A549 (cell line): ENCODE measurements around the gene CDH2. TPM values are rescaled to one million over a fixed set of nuclear protein-coding genes. Genes with fewer than 3 reads are reported as not detected.

Experiments used
- ATAC-seq, 2 experiments: fragments of 200-7000 bp in 1 of 2; fragments of >200 bp in 1 of 2; cut with Nextera tagmentation in 1 of 2; cut with Tn5 transposase in 1 of 2; 3 replicates each; pipeline versions ENCODE4 v1.8.0 to v1.9.1; 2018 to 2020; ENCODE audit warnings: mild to moderate bottlenecking in 1 of 2, moderate library complexity in 1 of 2
- CTCF ChIA-PET: fragments of 300-600 bp; sonication (Branson Sonifier 250); formaldehyde crosslinking; extraction: SDS; loops from one replicate; lab custom pipeline; 2021; ENCODE audit warnings: antibody characterized with exemption, inconsistent platforms; lab: Yijun Ruan, JAX
- POLR2A ChIA-PET: fragments of 350-600 bp; formaldehyde crosslinking; extraction: SDS; loops from one replicate; lab custom pipeline; 2021; ENCODE audit warnings: antibody characterized with exemption, inconsistent platforms; lab: Yijun Ruan, JAX
- DNase-seq, 2 experiments: peaks; one replicate each; pipeline versions ENCODE4 v3.0.0 to v3.0.0-alpha.2; 2011 to 2016; ENCODE audit warnings: low read depth in 1 of 2, low spot score in 1 of 2
- FAIRE-seq: peaks from 2 replicates; lab custom pipeline; 2011; peaks lifted over from hg19 to GRCh38; lab: Jason Lieb, UNC
- H3K27ac ChIP-seq, 2 experiments: fragments of >200 bp; sonication (Bioruptor Twin); formaldehyde crosslinking; 3 replicates each; pipeline ENCODE4 v1.5.1; 2016 to 2017
- H3K4me1 ChIP-seq: fragments of >200 bp; sonication (Bioruptor Twin); formaldehyde crosslinking; 3 replicates; pipeline ENCODE4 v1.6.1; 2016
- H3K4me2 ChIP-seq: fragments of >200 bp; sonication (Bioruptor Twin); formaldehyde crosslinking; 3 replicates; pipeline ENCODE4 v1.6.1; 2016
- H3K4me3 ChIP-seq: fragments of >200 bp; sonication (Bioruptor Twin); formaldehyde crosslinking; 3 replicates; pipeline ENCODE4 v1.5.1; 2016
- H3K9me3 ChIP-seq: fragments of >200 bp; sonication (Bioruptor Twin); formaldehyde crosslinking; 3 replicates; pipeline ENCODE4 v1.6.1; 2016
- BCL3 ChIP-seq: fragments of >200 bp; sonication (Bioruptor Twin); formaldehyde crosslinking; IDR thresholded peaks from 3 replicates; pipeline ENCODE4 v1.6.1; 2016
- CBX8 ChIP-seq: fragments of 200-600 bp; sonication (generic); IDR thresholded peaks from 2 replicates; pipeline ENCODE4 v1.6.1; 2016
- CHD4 ChIP-seq: fragments of 200-600 bp; sonication (generic); IDR thresholded peaks from 2 replicates; pipeline ENCODE4 v1.6.1; 2016; ENCODE audit warnings: antibody characterized with exemption, mild to moderate bottlenecking, borderline replicate concordance
- EHF ChIP-seq: fragments of 250-450 bp; sonication (Bioruptor Pico); IDR thresholded peaks from 2 replicates; pipeline ENCODE4 v1.5.0; 2020; ENCODE audit warnings: mild to moderate bottlenecking
- ESRRA ChIP-seq: fragments of 150-350 bp; IDR thresholded peaks from 2 replicates; pipeline ENCODE4 v1.6.1; 2014; ENCODE audit warnings: mild to moderate bottlenecking, low read length, borderline replicate concordance
- GATA3 ChIP-seq: IDR thresholded peaks from 2 replicates; pipeline ENCODE4 v1.6.1; 2012; ENCODE audit warnings: borderline replicate concordance
- HDAC2 ChIP-seq: fragments of 200-600 bp; sonication (generic); IDR thresholded peaks from 2 replicates; pipeline ENCODE4 v1.6.1; 2016
- JUNB ChIP-seq: fragments of >200 bp; sonication (Bioruptor Twin); formaldehyde crosslinking; IDR thresholded peaks from 2 replicates; pipeline ENCODE4 v1.6.1; 2016
- MAFK ChIP-seq: fragments of 450-650 bp; IDR thresholded peaks from 2 replicates; pipeline ENCODE4 v1.6.1; 2014; ENCODE audit not compliant: partially characterized antibody
- MAX ChIP-seq: IDR thresholded peaks from 2 replicates; pipeline ENCODE4 v1.6.1; 2012
- MAZ ChIP-seq: fragments of 150-350 bp; IDR thresholded peaks from 2 replicates; pipeline ENCODE4 v1.6.1; 2014; ENCODE audit warnings: antibody characterized with exemption, low read depth, low read length, borderline replicate concordance
- MYC ChIP-seq: IDR thresholded peaks from 2 replicates; pipeline ENCODE4 v1.6.1; 2012; ENCODE audit warnings: mild to moderate bottlenecking, inconsistent platforms, low read length, improper control_type of control experiment, borderline replicate concordance
- NR3C1 ChIP-seq: fragments of >200 bp; sonication (Bioruptor Twin); formaldehyde crosslinking; IDR thresholded peaks from 3 replicates; pipeline ENCODE4 v1.6.1; 2017
- POLR2AphosphoS2 ChIP-seq: conservative IDR thresholded peaks from 2 replicates; pipeline ENCODE4 v1.6.1; 2012; ENCODE audit warnings: low read length, improper control_type of control experiment, inconsistent platforms
- TFCP2L1 ChIP-seq: fragments of 250-450 bp; sonication (Bioruptor Pico); IDR thresholded peaks from 2 replicates; pipeline ENCODE4 v1.5.0; 2021; ENCODE audit warnings: mild to moderate bottlenecking
- USF2 ChIP-seq: fragments of 450-650 bp; IDR thresholded peaks from 2 replicates; pipeline ENCODE4 v1.6.1; 2014; ENCODE audit warnings: antibody characterized with exemption
- ZC3H11A ChIP-seq: fragments of 450-650 bp; IDR thresholded peaks from 2 replicates; pipeline ENCODE4 v1.6.1; 2014; ENCODE audit warnings: antibody characterized with exemption, mild to moderate bottlenecking
- ZNF302 ChIP-seq: fragments of 250-450 bp; sonication (Bioruptor Pico); IDR thresholded peaks from 2 replicates; pipeline ENCODE4 v1.9.0; 2021; ENCODE audit warnings: inconsistent platforms, mild to moderate bottlenecking, moderate library complexity
- WGBS: methylation state at CpG from one replicate; pipeline ENCODE4 v1.1.6; 2017; ENCODE audit errors: missing lambda C conversion rate; 5-methylcytosine and 5-hydroxymethylcytosine counted together
- polyA plus RNA-seq, 4 experiments: library from polyadenylated mRNA; depleted of rRNA in 3 of 4; stranded (reverse); fragments of >200 nt; fragmentation: RNase III in 1 of 4; extraction: RNeasy Plus Mini Kit Qiagen cat#74134 plus additional on column Dnase treatment in 1 of 4; gene quantifications; 2 replicates in 3 of 4; 3 replicates in 1 of 4; pipeline ENCODE4 v1.2.3, GENCODE V29; 2011 to 2017

CDH2 gene
- polyA plus RNA-seq, 2 of the 4 experiments (the other 2 are of a cell fraction): 54.0 to 71.9 TPM

- TF ChIP-seq ESRRA (no peak), GATA3 (no peak), BCL3 (no peak)
Measured at GRCh38 chr18:28168725-28169124, 8.2 kb downstream of the CDH2 start (continued).

- Histone ChIP-seq H3K27ac (no peak overlapping the region), H3K4me2 (peak overlapping the region; percentile 59), H3K9me3 (no peaks in the 10 kb centered on the region), H3K4me3 (no peak overlapping the region), H3K4me1 (peaks cover 33% of the 10 kb centered on the region)
- WGBS: 47% methylated on average over 8 of the region's 8 CpGs
- CTCF ChIA-PET: no interaction called here
- TF ChIP-seq NR3C1: no peak
- TF ChIP-seq POLR2AphosphoS2: no peak
- TF ChIP-seq ZC3H11A: no peak
- ATAC-seq: no peak
- DNase-seq: no peak
- no peak for FAIRE-seq
- POLR2A ChIA-PET: no interaction called here
Measured at GRCh38 chr18:28167835-28168349, 9.0 kb downstream of the CDH2 start.

GRCh38 chr18:28164771-28165483 lies 12.0 kb downstream of the CDH2 start:
- 40% methylated on average over 1 of the region's 1 CpG for WGBS
- Histone ChIP-seq H3K4me3 (no peak overlapping the region), H3K4me2 (no peak overlapping the region), H3K4me1 (peaks cover 44% of the 10 kb centered on the region), H3K27ac (no peak overlapping the region), H3K9me3 (no peaks in the 10 kb centered on the region)
- no peak for TF ChIP-seq MAFK
- no peak for TF ChIP-seq HDAC2
- no peak for TF ChIP-seq BCL3
- TF ChIP-seq EHF (CRISPR knock-in tag): no peak
- no peak for TF ChIP-seq CHD4
- no peak for TF ChIP-seq POLR2AphosphoS2
- no peak for TF ChIP-seq MAX
- no peak for TF ChIP-seq CBX8
- TF ChIP-seq ZNF302 (CRISPR knock-in tag): no peak
- no peak for TF ChIP-seq MAZ
- TF ChIP-seq TFCP2L1 (CRISPR knock-in tag): no peak
- TF ChIP-seq MYC: no peak
- TF ChIP-seq JUNB: no peak
- no peak for TF ChIP-seq ESRRA
- ChIA-PET POLR2A (interaction anchor here (0.7 kb wide), 1 partner anchor 384 kb away, joined by 3 read pairs; no protein-coding TSS in a partner anchor), CTCF (no interaction called here)
- FAIRE-seq: no peak
- no peak for DNase-seq
- no peak for ATAC-seq

- Histone ChIP-seq H3K9me3 (no peaks in the 10 kb centered on the region), H3K4me1 (peaks cover 41% of the 10 kb centered on the region), H3K27ac (no peak overlapping the region), H3K4me3 (no peak overlapping the region), H3K4me2 (no peak overlapping the region)
- no peak for DNase-seq
- ChIA-PET POLR2A (no interaction called here), CTCF (interaction anchor here (1.1 kb wide), 1 partner anchor 10 kb away, joined by 3 read pairs; no protein-coding TSS in a partner anchor)
- 85% methylated on average over 2 of the region's 2 CpGs for WGBS
- no peak for FAIRE-seq
- no peak for ATAC-seq
- TF ChIP-seq MAFK (peak; percentile 90), USF2 (no peak)
Measured at GRCh38 chr18:28163201-28163775, 13.6 kb downstream of the CDH2 start.
